Heart left ventricle (tissue), 16 donors: Measurements from ENCODE around the gene TRERF1. TPM values are rescaled to one million over a fixed set of nuclear protein-coding genes. Genes with fewer than 3 reads are reported as not detected.

Experiments used
- ATAC-seq, 4 donors: fragments of 200-7000 bp; cut with Tn5 transposase; one replicate each; pipeline ENCODE4 v1.9.1; 2020 to 2022; ENCODE audit warnings: moderate library complexity in 4 of 4, mild to moderate bottlenecking in 3 of 4, moderate number of reproducible peaks in 1 of 4
- DNase-seq, 5 donors: peaks; one replicate each; pipeline ENCODE4 v3.0.0-alpha.2; 2020
- H3K27ac ChIP-seq, 12 donors: fragments of 200-600 bp; sonication (generic) in 4 of 12; one replicate each; pipeline versions ENCODE4 v1.5.0 to v1.8.0; 2016 to 2022; ENCODE audit warnings: mild to moderate bottlenecking in 2 of 12
- H3K27me3 ChIP-seq, 9 donors: fragments of 200-600 bp; sonication (generic) in 2 of 9; one replicate each; pipeline versions ENCODE4 v1.5.1 to v1.8.0; 2016 to 2022; ENCODE audit warnings: mild to moderate bottlenecking in 3 of 9
- H3K36me3 ChIP-seq, 9 donors: fragments of 200-600 bp; sonication (generic) in 2 of 9; one replicate each; pipeline versions ENCODE4 v1.5.0 to v1.8.0; 2018 to 2022; ENCODE audit warnings: mild to moderate bottlenecking in 2 of 9
- H3K4me1 ChIP-seq, 12 donors: fragments of 200-600 bp; sonication (generic) in 4 of 12; one replicate each; pipeline versions ENCODE4 v1.5.0 to v1.8.0; 2016 to 2022; ENCODE audit warnings: mild to moderate bottlenecking in 3 of 12
- H3K4me3 ChIP-seq, 12 donors: fragments of 200-600 bp; sonication (generic) in 4 of 12; one replicate each; pipeline versions ENCODE4 v1.5.0 to v1.8.0; 2017 to 2022; ENCODE audit warnings: mild to moderate bottlenecking in 9 of 12, moderate library complexity in 4 of 12
- H3K9me3 ChIP-seq, 12 donors: fragments of 200-600 bp; sonication (generic) in 4 of 12; one replicate each; pipeline versions ENCODE4 v1.5.0 to v1.8.0; 2016 to 2022; ENCODE audit warnings: mild to moderate bottlenecking in 1 of 12
- CTCF ChIP-seq, 12 donors: fragments of 200-600 bp; sonication (generic) in 4 of 12; IDR thresholded peaks; one replicate each; pipeline versions ENCODE4 v1.5.0 to v1.8.0; 2018 to 2022; ENCODE audit warnings: antibody characterized with exemption in 12 of 12, mild to moderate bottlenecking in 5 of 12
- POLR2A ChIP-seq, 2 donors: fragments of 450-650 bp; IDR thresholded peaks; one replicate each; pipeline ENCODE4 v1.6.1; 2017; ENCODE audit warnings: antibody characterized with exemption in 2 of 2, mild to moderate bottlenecking in 2 of 2, moderate library complexity in 2 of 2
- WGBS, 4 donors: extraction: QIAGEN DNeasy Blood & Tissue Kit in 2 of 4; methylation state at CpG; one replicate each; pipeline versions ENCODE4 v1.1.5 to v1.1.7; 2013 to 2018; 5-methylcytosine and 5-hydroxymethylcytosine counted together
- intact Hi-C, 10 donors: fragments of 100-400 bp; cut with DNase I; formaldehyde crosslinking; loops; one replicate each; pipeline versions ENCODE4 v1.11.1 to v1.14.2; 2022
- polyA plus RNA-seq, 2 donors: library from polyadenylated mRNA; stranded (reverse); fragments of 200-250 nt; gene quantifications; one replicate each; pipeline ENCODE4 v1.2.3, GENCODE V29; 2013
- total RNA-seq, 9 donors: library from RNA; depleted of rRNA in 2 of 9; stranded (reverse); fragments of >200 nt in 2 of 9; fragmentation: NEBNext Ultra II Directional in 3 of 9; extraction: Animal tissue kit (Norgen Biotek cat#: 25700) in 3 of 9; gene quantifications; one replicate each; pipeline versions ENCODE4 v1.1.0 to v1.2.4, GENCODE V29; 2016 to 2023
- donor health status: ischemic (EF 13 %, LVEDD 7.1; RV severe dilation, severe dysfunction).
- donor health status: healthy with polysubstance abuse.
- donor health status: DM: no; HTN: yes; CAD: no.
- donor health status: DM: no; HTN: no; CAD: no.
- donor health status: ischemic (EF 25% LVEDD 6.9; RV normal size, moderate dysfunction).
- donor health status: ischemic (EF 25% LVEDD 5.7; RV mildly dilated, moderate dysfunction).
- donor health status: healthy.
- donor health status: DM: yes; HTN: yes; CAD: no.
- donor health status: ischemic (EF 35%, LVEDD 5.7; RV mildly dilated, moderate dysfunction).
- donor health status: nonischemic (EF 11% LVEDD 7.7; RV severe dilation, severe dysfunction).
- donor health status: DM: yes; HTN: yes; CAD: no.
- donor health status: PGD.
- donor health status: ischemic (EF 29% LVEDD 5.4; RV normal size, mild dysfunction).
- donor health status: nonischemic (EF 23%, LVEDD 6.1; RV moderate dilation, normal function).

TRERF1 gene
- total and polyA plus RNA-seq, 11 donors = 0.53 to 4.5 (median 1.5) TPM

DNA sequence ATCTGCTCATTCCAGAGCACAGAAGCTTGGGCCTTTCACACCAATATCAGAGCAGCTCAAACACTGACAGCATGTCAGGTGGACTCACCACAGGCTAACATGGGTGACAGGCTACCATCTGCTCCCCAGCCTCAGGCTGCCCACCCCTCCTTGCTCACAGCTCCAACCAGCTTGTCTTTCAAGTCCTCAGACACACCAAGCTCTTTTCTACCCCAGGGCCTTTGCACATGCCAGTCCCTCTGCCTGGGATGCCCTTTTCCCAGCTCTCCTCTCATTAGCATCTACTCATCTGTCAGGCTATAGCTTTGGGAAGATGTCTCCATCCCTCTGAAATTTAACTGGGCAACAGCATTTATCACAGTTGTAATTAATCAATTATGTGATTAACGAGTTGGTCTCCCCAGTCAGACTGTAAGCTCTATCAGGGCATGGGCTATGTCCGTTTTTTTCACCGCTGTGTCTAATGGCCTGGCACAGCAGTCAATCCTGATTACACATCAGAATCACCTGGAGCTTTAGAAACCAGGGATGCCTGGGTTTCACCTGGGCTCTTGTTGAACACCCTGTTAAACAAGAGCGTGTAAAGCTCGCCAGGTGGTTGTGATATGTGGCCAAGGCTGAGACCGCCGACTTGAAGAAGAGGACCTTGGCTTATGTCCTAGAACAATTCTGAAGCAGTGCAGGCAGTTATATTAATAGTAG, 145.1 kb downstream of the TRERF1 start:
- H3K27me3 ChIP-seq = no peaks in the 10 kb centered on the region
- H3K9me3 ChIP-seq = no peaks in the 10 kb centered on the region
- H3K27ac ChIP-seq = no peak overlapping the region
- no peak for DNase-seq
- TF ChIP-seq CTCF (IDR thresholded peaks at IDR 0.05) (no peak), POLR2A (IDR thresholded peaks at IDR 0.05) (no peak)
- H3K4me3 ChIP-seq = no peak overlapping the region
- WGBS, 4 donors = 89 to 92% (median 91%) methylated on average over 7 of the region's 7 CpGs
- intact Hi-C loops = no loop called here
- peaks cover 0 to 6% (median 0%) of the 10 kb centered on the region in 12 donors for H3K4me1 ChIP-seq
- no peak for ATAC-seq
- no peaks in the 10 kb centered on the region for H3K36me3 ChIP-seq

DNA sequence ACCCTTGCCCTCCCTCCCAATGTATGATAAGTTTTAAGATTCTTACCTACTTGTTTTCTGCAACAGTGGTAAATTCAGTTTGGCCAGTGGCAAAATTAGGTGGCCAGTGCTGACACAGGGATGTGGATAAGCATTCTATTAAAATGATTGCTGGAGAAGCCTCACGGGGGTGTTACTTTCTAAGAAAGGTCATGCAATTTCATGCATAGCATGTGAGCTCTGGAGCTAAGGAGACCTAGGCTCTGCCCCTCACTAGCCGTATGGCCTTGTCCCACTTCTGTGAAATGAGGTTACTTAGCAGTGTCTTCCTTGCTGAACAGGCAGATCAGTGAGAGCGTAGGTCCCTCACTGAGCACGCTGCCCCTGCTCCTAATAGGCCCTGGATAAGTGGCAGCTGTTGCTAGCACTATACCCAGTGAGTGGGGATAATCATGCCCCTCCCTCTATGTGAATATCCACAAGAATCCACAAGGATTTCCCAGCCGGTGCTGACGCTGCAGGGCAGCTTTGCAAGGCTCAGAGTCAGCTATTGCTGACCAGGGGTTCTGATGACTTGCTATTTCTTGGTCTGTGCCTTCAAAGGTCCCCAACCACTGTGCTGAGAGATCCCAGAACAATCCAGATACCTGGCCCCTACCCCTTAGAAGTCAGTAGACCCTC, 147.5 kb downstream of the TRERF1 start:
- H3K4me1 ChIP-seq = peaks cover 0 to 6% (median 0%) of the 10 kb centered on the region in 12 donors
- no peak overlapping the region for H3K4me3 ChIP-seq
- TF ChIP-seq POLR2A (IDR thresholded peaks at IDR 0.05) (no peak), CTCF (IDR thresholded peaks at IDR 0.05) (no peak)
- no peaks in the 10 kb centered on the region for H3K27me3 ChIP-seq
- intact Hi-C loops = no loop called here
- DNase-seq (no peak), ATAC-seq (no peak)
- H3K27ac ChIP-seq = no peak overlapping the region
- peaks cover 0 to 11% (median 3%) of the 10 kb centered on the region in 9 donors for H3K36me3 ChIP-seq
- WGBS, 4 donors = 74 to 86% (median 75%) methylated on average over 6 of the region's 6 CpGs
- no peaks in the 10 kb centered on the region for H3K9me3 ChIP-seq

- H3K4me1 ChIP-seq = peaks cover 0 to 6% (median 0%) of the 10 kb centered on the region in 12 donors
- intact Hi-C loops = no loop called here
- H3K27ac ChIP-seq = no peak overlapping the region
- DNase-seq = no peak
- H3K36me3 ChIP-seq = peaks cover 0 to 17% (median 3%) of the 10 kb centered on the region in 9 donors
- no peak for TF ChIP-seq POLR2A (IDR thresholded peaks at IDR 0.05)
- TF ChIP-seq CTCF (IDR thresholded peaks at IDR 0.05) = no peak
- H3K27me3 ChIP-seq = no peaks in the 10 kb centered on the region
- no peak for ATAC-seq
- no peaks in the 10 kb centered on the region for H3K9me3 ChIP-seq
- WGBS, 4 donors = 74 to 87% (median 80%) methylated on average over 3 of the region's 3 CpGs
- H3K4me3 ChIP-seq = no peak overlapping the region
Observed at GRCh38 chr6:42302411-42302810, 149.3 kb downstream of the TRERF1 start.

DNA sequence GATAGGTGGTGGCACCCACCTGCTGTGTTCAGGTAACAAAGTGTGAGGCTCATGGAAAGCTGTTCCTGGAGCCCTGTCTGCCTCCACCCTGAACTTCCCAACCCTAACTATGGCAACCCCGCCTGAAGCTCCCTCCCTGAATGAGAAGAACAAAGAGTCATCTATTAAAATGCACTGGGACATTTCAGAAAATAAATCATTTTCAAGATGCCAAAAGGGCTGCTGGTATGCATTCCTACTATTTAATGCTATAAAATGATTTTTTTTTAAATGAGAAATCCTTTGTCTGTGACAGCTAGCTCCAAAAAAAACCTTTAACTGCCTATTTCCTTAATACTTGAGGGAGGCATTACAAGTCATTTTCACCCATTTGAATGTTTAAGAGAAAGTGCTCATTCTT, 149.7 kb downstream of the TRERF1 start:
- 78 to 91% (median 84%) methylated on average over 1 of the region's 1 CpG for WGBS, 4 donors
- DNase-seq (no peak), ATAC-seq (no peak)
- peaks cover 0 to 6% (median 1%) of the 10 kb centered on the region in 12 donors for H3K4me1 ChIP-seq
- H3K4me3 ChIP-seq = no peak overlapping the region
- no peaks in the 10 kb centered on the region for H3K27me3 ChIP-seq
- H3K9me3 ChIP-seq = no peaks in the 10 kb centered on the region
- intact Hi-C loops = no loop called here
- no peak for TF ChIP-seq CTCF (IDR thresholded peaks at IDR 0.05)
- no peak for TF ChIP-seq POLR2A (IDR thresholded peaks at IDR 0.05)
- H3K27ac ChIP-seq = no peak overlapping the region
- H3K36me3 ChIP-seq = peaks cover 0 to 17% (median 3%) of the 10 kb centered on the region in 9 donors
